NCI-H82 treated with DMSO at 0.1 percent for 48 hours (cell line): Measurements from ENCODE around the gene UBASH3B.
"Not testable (repeated sequence)": the region's sequence is repeated elsewhere in the genome, so short reads cannot be mapped to it uniquely, and the experiment has no call there.

ENCODE experiments used
- DNase-seq: peaks from one replicate; lab custom pipeline; 2025; ENCODE audit not compliant: unreplicated experiment; lab: John Stamatoyannopoulos, UW

UBASH3B gene

GRCh38 chr11:122843281-122844141 is 188.0 kb downstream of the UBASH3B start:
- no peak for DNase-seq

- no peak for DNase-seq
These were observed 191.9 kb downstream of the UBASH3B start for GRCh38 chr11:122847466-122847865.

DNA sequence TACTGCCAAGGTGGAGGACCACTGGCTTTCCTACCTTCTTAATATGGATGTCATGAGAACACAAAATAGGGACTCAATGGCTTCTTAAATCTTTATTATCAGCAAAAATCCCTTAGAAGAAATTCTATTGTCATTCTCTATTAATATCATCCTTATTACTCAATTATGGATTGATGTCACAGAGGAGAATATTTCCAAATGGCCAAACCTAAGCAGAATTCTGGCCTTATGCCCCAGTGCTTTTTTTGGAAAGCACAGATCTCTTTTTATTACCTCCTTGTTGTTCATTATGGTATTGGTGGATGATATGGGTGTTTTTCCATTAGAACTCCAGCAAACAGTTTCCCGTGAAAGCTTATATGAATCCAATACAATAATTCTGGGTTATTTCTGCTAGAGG is 192.7 kb downstream of the UBASH3B start:
- DNase-seq: no peak

DNA sequence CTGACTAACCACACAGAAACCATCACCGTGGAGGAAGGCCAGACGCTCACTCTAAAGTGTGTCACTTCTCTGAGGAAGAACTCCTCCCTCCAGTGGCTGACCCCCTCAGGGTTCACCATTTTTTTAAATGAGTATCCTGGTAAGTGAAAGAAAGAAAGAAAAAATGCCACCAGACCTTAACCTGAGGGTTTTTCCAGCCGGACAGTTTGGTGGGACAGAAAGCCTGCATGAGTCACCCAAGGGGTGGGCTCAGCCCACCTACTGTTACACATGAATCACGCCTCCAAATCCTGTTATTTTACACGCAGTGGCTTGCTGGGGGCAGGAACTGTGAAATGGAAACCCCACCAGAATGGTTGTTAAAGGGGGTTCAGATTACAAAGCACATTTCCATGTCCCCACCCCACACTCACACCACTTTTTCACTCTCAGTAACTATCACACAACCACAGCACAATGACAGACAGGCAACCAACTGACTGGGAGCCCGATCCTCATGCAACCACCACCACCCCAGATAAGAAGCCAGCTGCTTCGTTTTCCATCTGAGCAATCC is 194.6 kb downstream of the UBASH3B start:
- DNase-seq: no peak

GRCh38 chr11:122851366-122851966 is 195.9 kb downstream of the UBASH3B start:
- DNase-seq: no peak

GRCh38 chr11:122852074-122852795 is 196.7 kb downstream of the UBASH3B start:
- DNase-seq: no peak

GRCh38 chr11:122852796-122853160 is 197.3 kb downstream of the UBASH3B start:
- DNase-seq: no peak

DNA sequence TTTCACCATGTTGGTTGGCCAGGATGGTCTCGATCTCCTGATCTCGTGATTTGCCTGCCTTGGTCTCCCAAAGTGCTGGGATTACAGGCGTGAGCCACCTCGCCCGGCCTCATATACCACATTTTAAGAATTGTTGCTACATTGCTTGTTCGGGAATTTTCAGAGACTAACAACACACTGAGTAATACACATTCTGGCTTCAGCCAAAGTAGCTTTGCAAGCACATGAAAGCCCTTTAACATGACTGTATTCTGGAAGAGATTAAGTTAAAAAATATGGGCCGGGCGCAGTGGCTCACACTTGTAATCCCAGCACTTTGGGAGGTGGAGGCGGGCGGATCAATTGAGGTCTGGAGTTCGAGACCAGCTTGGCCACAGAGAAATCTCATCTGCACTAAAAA is 197.7 kb downstream of the UBASH3B start:
- no peak for DNase-seq

- DNase-seq: peak; percentile 17
These were observed 198.5 kb downstream of the UBASH3B start for GRCh38 chr11:122853971-122854446.

DNA sequence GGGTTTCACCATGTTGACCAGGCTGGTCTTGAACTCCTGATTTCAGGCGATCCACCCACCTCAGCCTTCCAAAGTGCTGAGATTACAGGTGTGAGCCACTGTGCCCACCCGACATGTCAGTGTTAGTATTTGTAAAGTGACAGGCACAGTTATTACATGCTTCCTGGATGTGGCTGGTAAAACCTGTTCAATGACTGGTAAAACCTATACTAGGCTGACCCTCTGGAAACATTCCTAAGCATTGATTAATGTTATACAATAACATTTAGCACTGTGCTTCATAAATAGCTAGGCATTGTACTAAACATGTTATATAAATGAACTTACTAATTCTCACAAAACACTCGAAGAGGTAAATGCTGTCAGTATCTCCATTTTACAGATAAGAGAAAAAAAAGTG is 206.1 kb downstream of the UBASH3B start:
- DNase-seq: no peak

DNA sequence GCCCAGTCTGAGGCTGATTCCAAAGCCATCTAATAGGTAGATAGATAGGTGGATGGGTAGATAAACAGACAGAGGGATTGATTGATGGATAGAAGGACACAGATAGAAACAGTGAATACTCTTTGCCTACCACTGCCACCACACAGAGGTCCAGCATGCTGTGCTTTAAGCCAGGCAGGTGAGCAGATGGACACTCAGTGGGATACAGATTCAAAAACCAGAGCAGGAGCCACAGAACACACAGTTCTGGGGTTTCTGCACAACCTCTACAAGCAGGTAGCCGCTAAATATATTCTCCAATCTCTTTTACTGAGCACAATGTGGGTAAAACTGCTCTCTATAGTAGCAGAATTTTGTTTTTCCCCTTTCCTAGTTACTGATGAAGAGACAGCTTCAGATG is 206.6 kb downstream of the UBASH3B start:
- DNase-seq: no peak

GRCh38 chr11:122863154-122863553 is 207.6 kb downstream of the UBASH3B start:
- not testable (repeated sequence) for DNase-seq

DNA sequence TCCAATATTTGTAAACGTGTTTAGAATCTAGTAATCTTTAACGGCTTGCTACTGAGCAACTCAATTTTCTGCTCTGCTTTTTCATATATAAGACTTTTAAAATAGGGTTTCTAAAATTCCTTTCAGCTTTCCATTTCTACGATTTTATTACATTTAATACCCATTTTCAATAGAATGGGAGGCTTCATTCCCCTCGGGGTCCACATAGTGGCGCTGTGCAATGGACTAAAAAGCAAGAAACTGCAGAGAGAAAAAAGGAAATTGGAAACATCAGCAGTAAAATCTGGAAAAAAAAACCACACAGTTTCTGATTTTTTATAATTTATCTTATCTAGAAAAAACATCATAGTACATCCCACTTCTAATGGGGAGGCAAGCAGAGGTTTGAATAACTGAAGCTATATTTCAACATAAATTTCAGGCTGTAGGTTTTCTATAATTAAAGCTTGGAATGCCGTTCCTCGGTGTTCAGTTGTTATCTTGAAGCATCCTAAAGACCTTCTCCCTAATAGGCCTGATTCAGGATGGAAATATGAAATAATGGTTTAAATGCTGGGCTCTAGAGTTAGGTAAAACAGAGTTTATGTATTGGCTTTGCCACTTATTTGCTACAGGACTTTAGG is 208.3 kb downstream of the UBASH3B start:
- no peak for DNase-seq
